PFSK-1 (cell line): ENCODE data around the gene EDNRB.

Source experiments
- POLR2AphosphoS5 ChIP-seq: IDR thresholded peaks from 2 replicates; pipeline ENCODE4 v1.6.1; 2012; ENCODE audit warnings: low read depth, mild to moderate bottlenecking, control low read depth, low read length, moderate library complexity
- SIN3A ChIP-seq: IDR thresholded peaks from 2 replicates; pipeline ENCODE4 v1.6.1; 2012; ENCODE audit warnings: mild to moderate bottlenecking, low read length, moderate library complexity, borderline replicate concordance; ENCODE audit not compliant: insufficient read depth
- TAF1 ChIP-seq: IDR thresholded peaks from 2 replicates; pipeline ENCODE4 v1.6.1; 2012; ENCODE audit warnings: low read length, control low read depth, borderline replicate concordance; ENCODE audit not compliant: insufficient read depth
- TF ChIP-seq, protein P1 (sequence below), 2 experiments: IDR thresholded peaks; 2 replicates each; pipeline versions ENCODE4 v1.6.1 to v1.8.0; 2011 to 2012; ENCODE audit warnings: low read depth in 2 of 2, low read length in 2 of 2, control low read depth in 1 of 2, inconsistent platforms in 1 of 2, mild to moderate bottlenecking in 1 of 2, moderate library complexity in 1 of 2; ENCODE audit not compliant: insufficient read depth in 1 of 2

- no peak for TF ChIP-seq POLR2AphosphoS5
- TF ChIP-seq, protein P1, sequence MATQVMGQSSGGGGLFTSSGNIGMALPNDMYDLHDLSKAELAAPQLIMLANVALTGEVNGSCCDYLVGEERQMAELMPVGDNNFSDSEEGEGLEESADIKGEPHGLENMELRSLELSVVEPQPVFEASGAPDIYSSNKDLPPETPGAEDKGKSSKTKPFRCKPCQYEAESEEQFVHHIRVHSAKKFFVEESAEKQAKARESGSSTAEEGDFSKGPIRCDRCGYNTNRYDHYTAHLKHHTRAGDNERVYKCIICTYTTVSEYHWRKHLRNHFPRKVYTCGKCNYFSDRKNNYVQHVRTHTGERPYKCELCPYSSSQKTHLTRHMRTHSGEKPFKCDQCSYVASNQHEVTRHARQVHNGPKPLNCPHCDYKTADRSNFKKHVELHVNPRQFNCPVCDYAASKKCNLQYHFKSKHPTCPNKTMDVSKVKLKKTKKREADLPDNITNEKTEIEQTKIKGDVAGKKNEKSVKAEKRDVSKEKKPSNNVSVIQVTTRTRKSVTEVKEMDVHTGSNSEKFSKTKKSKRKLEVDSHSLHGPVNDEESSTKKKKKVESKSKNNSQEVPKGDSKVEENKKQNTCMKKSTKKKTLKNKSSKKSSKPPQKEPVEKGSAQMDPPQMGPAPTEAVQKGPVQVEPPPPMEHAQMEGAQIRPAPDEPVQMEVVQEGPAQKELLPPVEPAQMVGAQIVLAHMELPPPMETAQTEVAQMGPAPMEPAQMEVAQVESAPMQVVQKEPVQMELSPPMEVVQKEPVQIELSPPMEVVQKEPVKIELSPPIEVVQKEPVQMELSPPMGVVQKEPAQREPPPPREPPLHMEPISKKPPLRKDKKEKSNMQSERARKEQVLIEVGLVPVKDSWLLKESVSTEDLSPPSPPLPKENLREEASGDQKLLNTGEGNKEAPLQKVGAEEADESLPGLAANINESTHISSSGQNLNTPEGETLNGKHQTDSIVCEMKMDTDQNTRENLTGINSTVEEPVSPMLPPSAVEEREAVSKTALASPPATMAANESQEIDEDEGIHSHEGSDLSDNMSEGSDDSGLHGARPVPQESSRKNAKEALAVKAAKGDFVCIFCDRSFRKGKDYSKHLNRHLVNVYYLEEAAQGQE (IDR thresholded peaks at IDR 0.05; ENCODE audit: insufficient read depth in 1 of 2, low read depth in 2 of 2, low read length in 2 of 2) = no peak
- TF ChIP-seq TAF1 = no peak
- no peak for TF ChIP-seq SIN3A
These were observed 45.6 kb downstream of the EDNRB start for GRCh38 chr13:77872995-77873394.
